WTC11 (cell line): ENCODE data around the gene ID4. TPM values are rescaled to one million over a fixed set of nuclear protein-coding genes. Genes with fewer than 3 reads are reported as not detected.
A peak's percentile ranks its signal among the peaks of the same experiment; 100 is the strongest.

Experiments
- ATAC-seq: fragments of 200-7000 bp; cut with Tn5 transposase; 2 replicates; pipeline ENCODE4 v1.10.0; 2021; ENCODE audit warnings: mild to moderate bottlenecking, moderate library complexity
- CTCF ChIA-PET: fragments of 300-600 bp; sonication (Branson Sonifier 250); formaldehyde crosslinking; loops from one replicate; lab custom pipeline; 2021; ENCODE audit warnings: antibody characterized with exemption; lab: Charles Lee
- POLR2A ChIA-PET: fragments of 350-600 bp; sonication (Branson Sonifier 250); formaldehyde crosslinking; loops from one replicate; lab custom pipeline; 2021; ENCODE audit warnings: antibody characterized with exemption; lab: Charles Lee
- DNase-seq: peaks from one replicate; pipeline ENCODE4 v3.0.0; 2021; ENCODE audit warnings: low spot score
- H3K27ac Mint-ChIP-seq: 2 replicates; pipeline ENCODE4 v1.8.0; 2021; ENCODE audit warnings: mixed read lengths
- H3K27me3 Mint-ChIP-seq: 2 replicates; pipeline ENCODE4 v1.8.0; 2021; ENCODE audit warnings: low read depth, mild to moderate bottlenecking, moderate library complexity, mixed read lengths
- H3K36me3 Mint-ChIP-seq: 2 replicates; pipeline ENCODE4 v1.8.0; 2021; ENCODE audit warnings: mixed read lengths
- H3K4me1 Mint-ChIP-seq: 2 replicates; pipeline ENCODE4 v1.8.0; 2022; ENCODE audit warnings: mixed read lengths
- H3K4me3 Mint-ChIP-seq: 2 replicates; pipeline ENCODE4 v1.8.0; 2021; ENCODE audit warnings: mild to moderate bottlenecking, moderate library complexity, mixed read lengths
- H3K9me3 Mint-ChIP-seq: 2 replicates; pipeline ENCODE4 v1.8.0; 2021; ENCODE audit warnings: mixed read lengths
- CREM ChIP-seq: sonication (generic); formaldehyde crosslinking; IDR thresholded peaks from 2 replicates; pipeline ENCODE4 v1.8.1; 2022; ENCODE audit warnings: mild to moderate bottlenecking, missing genetic modification reagents, moderate library complexity
- ELF4 ChIP-seq: sonication (generic); formaldehyde crosslinking; IDR thresholded peaks from 2 replicates; pipeline ENCODE4 v1.8.1; 2022; ENCODE audit warnings: low read depth, mild to moderate bottlenecking, moderate library complexity, missing genetic modification reagents
- ETV6 ChIP-seq: sonication (generic); formaldehyde crosslinking; IDR thresholded peaks from 2 replicates; pipeline ENCODE4 v1.8.1; 2022; ENCODE audit warnings: mild to moderate bottlenecking, missing genetic modification reagents
- GRHL2 ChIP-seq: fragments of 250-450 bp; sonication (Bioruptor Pico); IDR thresholded peaks from 2 replicates; pipeline ENCODE4 v1.8.0; 2022; ENCODE audit warnings: mild to moderate bottlenecking, moderate library complexity; ENCODE audit not compliant: insufficient replicate concordance, severe bottlenecking
- HMGA2 ChIP-seq: fragments of 250-450 bp; sonication (Bioruptor Pico); IDR thresholded peaks from 2 replicates; pipeline ENCODE4 v1.4.0; 2021; ENCODE audit warnings: mild to moderate bottlenecking, moderate library complexity
- JAZF1 ChIP-seq: fragments of 250-450 bp; sonication (Bioruptor Pico); IDR thresholded peaks from 2 replicates; pipeline ENCODE4 v1.9.0; 2021; ENCODE audit warnings: moderate library complexity, mild to moderate bottlenecking, inconsistent platforms
- MAX ChIP-seq: sonication (generic); formaldehyde crosslinking; IDR thresholded peaks from 2 replicates; pipeline ENCODE4 v1.8.0; 2022; ENCODE audit warnings: mild to moderate bottlenecking, missing genetic modification reagents
- TCF7 ChIP-seq: sonication (generic); formaldehyde crosslinking; IDR thresholded peaks from 2 replicates; pipeline ENCODE4 v1.8.0; 2022; ENCODE audit warnings: mild to moderate bottlenecking, low read depth, missing genetic modification reagents, moderate library complexity
- TEAD1 ChIP-seq: sonication (generic); formaldehyde crosslinking; IDR thresholded peaks from 2 replicates; pipeline ENCODE4 v1.8.0; 2022; ENCODE audit warnings: mild to moderate bottlenecking, missing genetic modification reagents
- TP53 ChIP-seq: sonication (generic); formaldehyde crosslinking; IDR thresholded peaks from 2 replicates; pipeline ENCODE4 v1.8.1; 2023; ENCODE audit warnings: mild to moderate bottlenecking, missing genetic modification reagents
- ZNF532 ChIP-seq: fragments of 250-450 bp; sonication (Bioruptor Pico); IDR thresholded peaks from 2 replicates; pipeline ENCODE4 v1.9.0; 2021; ENCODE audit warnings: mild to moderate bottlenecking, borderline replicate concordance
- total RNA-seq: library from RNA; stranded (reverse); gene quantifications from 3 replicates; pipeline ENCODE4 v1.2.3, GENCODE V29; 2021
- TF ChIP-seq, protein P1 (sequence below): sonication (generic); formaldehyde crosslinking; IDR thresholded peaks from 2 replicates; pipeline ENCODE4 v1.8.1; 2023; ENCODE audit warnings: mild to moderate bottlenecking, missing genetic modification reagents, moderate library complexity
- TF ChIP-seq, protein P2 (sequence below): sonication (generic); formaldehyde crosslinking; IDR thresholded peaks from 2 replicates; pipeline ENCODE4 v1.8.0; 2022; ENCODE audit warnings: missing genetic modification reagents
- TF ChIP-seq, protein P3 (sequence below): sonication (generic); formaldehyde crosslinking; IDR thresholded peaks from 2 replicates; pipeline ENCODE4 v1.8.0; 2022; ENCODE audit warnings: mild to moderate bottlenecking, missing genetic modification reagents
- TF ChIP-seq, protein P4 (sequence below): fragments of 250-450 bp; sonication (Bioruptor Pico); conservative IDR thresholded peaks from 2 replicates; pipeline ENCODE4 v1.9.0; 2021; ENCODE audit warnings: mild to moderate bottlenecking
- TF ChIP-seq, protein P5 (sequence below): sonication (generic); formaldehyde crosslinking; IDR thresholded peaks from 2 replicates; pipeline ENCODE4 v1.8.1; 2022; ENCODE audit warnings: mild to moderate bottlenecking, missing genetic modification reagents, moderate library complexity, borderline replicate concordance

The ID4 gene
- total RNA-seq, 1 experiment from 2014 or later: 4.5 TPM

GRCh38 chr6:19841181-19841580, 4.0 kb downstream of the ID4 start:
- no peaks in the 10 kb centered on the region for H3K9me3 Mint-ChIP-seq
- H3K27ac Mint-ChIP-seq: no peak overlapping the region
- H3K36me3 Mint-ChIP-seq: no peaks in the 10 kb centered on the region
- ATAC-seq (no peak), DNase-seq (no peak)
- H3K27me3 Mint-ChIP-seq: peaks cover 26% of the 10 kb centered on the region
- TF ChIP-seq TEAD1 (CRISPR knock-in tag): no peak
- TF ChIP-seq HMGA2 (CRISPR knock-in tag): 0 out of 2 replicates have a peak, but pooled peaks have one; percentile 4
- TF ChIP-seq, all 79 proteins: peak for 1
- Mint-ChIP-seq H3K4me3 (no peak overlapping the region), H3K4me1 (peaks cover 47% of the 10 kb centered on the region)
- CTCF ChIA-PET: no interaction called here
- POLR2A ChIA-PET: no interaction called here

DNA sequence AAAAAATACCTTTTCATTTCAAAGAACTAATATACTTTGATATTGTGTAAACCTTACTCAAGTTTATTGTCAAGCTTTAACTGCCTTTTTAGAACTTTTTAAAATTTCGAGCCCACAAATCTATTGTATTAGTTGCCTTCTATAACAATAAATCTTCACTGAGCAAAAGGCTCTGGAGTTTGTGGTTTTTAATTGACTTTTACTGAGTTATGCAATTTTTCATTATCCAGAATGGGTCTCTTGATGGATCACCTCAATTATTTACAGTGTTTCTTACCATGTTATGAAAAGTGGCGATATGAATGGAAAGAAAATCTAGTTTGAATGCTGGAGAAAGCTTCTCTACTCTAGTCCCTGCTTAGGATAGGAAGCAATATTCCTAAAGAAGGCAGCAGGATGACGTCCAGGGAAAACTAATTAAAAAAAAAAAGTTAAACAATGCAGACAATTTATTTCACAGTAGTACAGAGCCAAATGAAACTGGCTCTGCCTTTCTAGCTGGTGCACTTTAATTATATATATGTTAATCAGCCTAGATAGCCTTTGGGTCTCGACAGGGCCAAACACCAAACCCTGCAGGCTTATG, 5.0 kb downstream of the ID4 start:
- ATAC-seq (no peak), DNase-seq (no peak)
- Mint-ChIP-seq H3K27ac (no peak overlapping the region; the same call in 1 of the 2 replicates), H3K27me3 (peaks cover 20% of the 10 kb centered on the region), H3K4me1 (peaks cover 47% of the 10 kb centered on the region), H3K9me3 (no peaks in the 10 kb centered on the region), H3K36me3 (no peaks in the 10 kb centered on the region), H3K4me3 (no peak overlapping the region)
- CTCF ChIA-PET: no interaction called here
- TF ChIP-seq MAX (CRISPR knock-in tag) (no peak), CREM (CRISPR knock-in tag) (no peak)
- POLR2A ChIA-PET: no interaction called here

DNA sequence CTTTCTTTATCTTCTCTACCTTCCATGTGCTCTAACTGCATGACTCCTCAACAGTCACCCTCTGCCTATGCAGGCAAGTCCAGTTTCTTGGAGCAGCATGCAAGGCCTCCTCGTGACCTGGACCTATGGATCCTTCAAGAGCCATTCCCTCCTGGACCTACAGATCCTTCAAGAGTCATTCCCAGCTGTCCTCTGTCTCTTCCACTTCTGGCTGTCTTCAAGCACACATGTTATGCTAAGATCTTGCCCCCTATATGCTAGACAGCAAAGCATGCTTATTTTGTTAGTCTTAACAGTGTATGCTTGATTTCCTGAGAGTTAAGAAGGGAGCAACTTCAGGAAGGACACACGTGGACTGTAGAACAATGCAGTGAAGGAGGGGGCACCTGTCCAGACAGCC, 7.5 kb downstream of the ID4 start:
- no peak for DNase-seq
- ChIA-PET POLR2A (no interaction called here), CTCF (no interaction called here)
- peaks cover 41% of the 10 kb centered on the region for H3K4me1 Mint-ChIP-seq
- no peaks in the 10 kb centered on the region for H3K9me3 Mint-ChIP-seq
- H3K27ac Mint-ChIP-seq: no peak overlapping the region
- no peak overlapping the region for H3K4me3 Mint-ChIP-seq
- no peaks in the 10 kb centered on the region for H3K36me3 Mint-ChIP-seq
- H3K27me3 Mint-ChIP-seq: peaks cover 10% of the 10 kb centered on the region
- no peak for ATAC-seq
- TF ChIP-seq TCF7 (CRISPR knock-in tag) (no peak), HMGA2 (CRISPR knock-in tag) (no peak), ETV6 (CRISPR knock-in tag) (no peak), ELF4 (CRISPR knock-in tag) (no peak), ZNF532 (CRISPR knock-in tag) (no peak), GRHL2 (CRISPR knock-in tag) (no peak), TP53 (CRISPR knock-in tag) (no peak), JAZF1 (CRISPR knock-in tag) (no peak)
- TF ChIP-seq, protein P1, sequence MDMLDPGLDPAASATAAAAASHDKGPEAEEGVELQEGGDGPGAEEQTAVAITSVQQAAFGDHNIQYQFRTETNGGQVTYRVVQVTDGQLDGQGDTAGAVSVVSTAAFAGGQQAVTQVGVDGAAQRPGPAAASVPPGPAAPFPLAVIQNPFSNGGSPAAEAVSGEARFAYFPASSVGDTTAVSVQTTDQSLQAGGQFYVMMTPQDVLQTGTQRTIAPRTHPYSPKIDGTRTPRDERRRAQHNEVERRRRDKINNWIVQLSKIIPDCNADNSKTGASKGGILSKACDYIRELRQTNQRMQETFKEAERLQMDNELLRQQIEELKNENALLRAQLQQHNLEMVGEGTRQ: no peak
- TF ChIP-seq, protein P2, sequence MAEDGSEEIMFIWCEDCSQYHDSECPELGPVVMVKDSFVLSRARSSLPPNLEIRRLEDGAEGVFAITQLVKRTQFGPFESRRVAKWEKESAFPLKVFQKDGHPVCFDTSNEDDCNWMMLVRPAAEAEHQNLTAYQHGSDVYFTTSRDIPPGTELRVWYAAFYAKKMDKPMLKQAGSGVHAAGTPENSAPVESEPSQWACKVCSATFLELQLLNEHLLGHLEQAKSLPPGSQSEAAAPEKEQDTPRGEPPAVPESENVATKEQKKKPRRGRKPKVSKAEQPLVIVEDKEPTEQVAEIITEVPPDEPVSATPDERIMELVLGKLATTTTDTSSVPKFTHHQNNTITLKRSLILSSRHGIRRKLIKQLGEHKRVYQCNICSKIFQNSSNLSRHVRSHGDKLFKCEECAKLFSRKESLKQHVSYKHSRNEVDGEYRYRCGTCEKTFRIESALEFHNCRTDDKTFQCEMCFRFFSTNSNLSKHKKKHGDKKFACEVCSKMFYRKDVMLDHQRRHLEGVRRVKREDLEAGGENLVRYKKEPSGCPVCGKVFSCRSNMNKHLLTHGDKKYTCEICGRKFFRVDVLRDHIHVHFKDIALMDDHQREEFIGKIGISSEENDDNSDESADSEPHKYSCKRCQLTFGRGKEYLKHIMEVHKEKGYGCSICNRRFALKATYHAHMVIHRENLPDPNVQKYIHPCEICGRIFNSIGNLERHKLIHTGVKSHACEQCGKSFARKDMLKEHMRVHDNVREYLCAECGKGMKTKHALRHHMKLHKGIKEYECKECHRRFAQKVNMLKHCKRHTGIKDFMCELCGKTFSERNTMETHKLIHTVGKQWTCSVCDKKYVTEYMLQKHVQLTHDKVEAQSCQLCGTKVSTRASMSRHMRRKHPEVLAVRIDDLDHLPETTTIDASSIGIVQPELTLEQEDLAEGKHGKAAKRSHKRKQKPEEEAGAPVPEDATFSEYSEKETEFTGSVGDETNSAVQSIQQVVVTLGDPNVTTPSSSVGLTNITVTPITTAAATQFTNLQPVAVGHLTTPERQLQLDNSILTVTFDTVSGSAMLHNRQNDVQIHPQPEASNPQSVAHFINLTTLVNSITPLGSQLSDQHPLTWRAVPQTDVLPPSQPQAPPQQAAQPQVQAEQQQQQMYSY (CRISPR knock-in tag): no peak
- TF ChIP-seq, protein P3, sequence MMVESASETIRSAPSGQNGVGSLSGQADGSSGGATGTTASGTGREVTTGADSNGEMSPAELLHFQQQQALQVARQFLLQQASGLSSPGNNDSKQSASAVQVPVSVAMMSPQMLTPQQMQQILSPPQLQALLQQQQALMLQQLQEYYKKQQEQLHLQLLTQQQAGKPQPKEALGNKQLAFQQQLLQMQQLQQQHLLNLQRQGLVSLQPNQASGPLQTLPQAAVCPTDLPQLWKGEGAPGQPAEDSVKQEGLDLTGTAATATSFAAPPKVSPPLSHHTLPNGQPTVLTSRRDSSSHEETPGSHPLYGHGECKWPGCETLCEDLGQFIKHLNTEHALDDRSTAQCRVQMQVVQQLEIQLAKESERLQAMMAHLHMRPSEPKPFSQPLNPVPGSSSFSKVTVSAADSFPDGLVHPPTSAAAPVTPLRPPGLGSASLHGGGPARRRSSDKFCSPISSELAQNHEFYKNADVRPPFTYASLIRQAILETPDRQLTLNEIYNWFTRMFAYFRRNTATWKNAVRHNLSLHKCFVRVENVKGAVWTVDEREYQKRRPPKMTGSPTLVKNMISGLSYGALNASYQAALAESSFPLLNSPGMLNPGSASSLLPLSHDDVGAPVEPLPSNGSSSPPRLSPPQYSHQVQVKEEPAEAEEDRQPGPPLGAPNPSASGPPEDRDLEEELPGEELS (CRISPR knock-in tag): no peak
- TF ChIP-seq, protein P4, sequence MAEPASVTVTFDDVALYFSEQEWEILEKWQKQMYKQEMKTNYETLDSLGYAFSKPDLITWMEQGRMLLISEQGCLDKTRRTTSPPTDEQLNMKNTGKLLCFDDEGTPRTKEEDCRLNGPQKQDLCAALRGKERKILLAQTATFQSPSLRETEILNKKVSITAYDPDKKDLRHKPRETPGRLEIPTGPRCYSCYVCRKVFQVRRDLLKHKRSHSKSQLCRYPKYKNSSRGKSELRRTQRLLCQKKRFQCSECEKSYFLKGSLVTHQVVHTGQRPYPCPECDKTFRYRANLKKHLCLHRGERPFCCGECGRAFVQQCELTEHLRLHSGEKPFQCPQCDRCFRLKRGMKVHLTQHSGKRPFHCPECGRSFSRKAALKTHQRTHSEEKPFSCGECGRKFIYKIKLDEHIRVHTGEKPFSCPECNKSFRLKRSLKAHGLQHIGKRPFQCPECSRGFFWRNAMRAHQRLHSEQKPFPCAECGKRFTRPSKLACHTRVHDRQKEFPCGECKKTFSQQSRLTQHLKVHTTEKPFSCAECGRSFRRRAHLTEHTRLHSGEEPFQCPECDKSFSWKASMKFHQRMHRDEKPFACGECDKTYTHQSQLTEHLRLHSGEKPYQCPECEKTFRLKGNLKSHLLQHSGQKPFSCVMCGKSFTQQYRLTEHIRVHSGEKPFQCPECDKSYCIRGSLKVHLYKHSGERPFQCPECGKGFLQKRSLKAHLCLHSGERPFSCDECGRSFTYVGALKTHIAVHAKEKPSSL: no peak
- TF ChIP-seq, protein P5, sequence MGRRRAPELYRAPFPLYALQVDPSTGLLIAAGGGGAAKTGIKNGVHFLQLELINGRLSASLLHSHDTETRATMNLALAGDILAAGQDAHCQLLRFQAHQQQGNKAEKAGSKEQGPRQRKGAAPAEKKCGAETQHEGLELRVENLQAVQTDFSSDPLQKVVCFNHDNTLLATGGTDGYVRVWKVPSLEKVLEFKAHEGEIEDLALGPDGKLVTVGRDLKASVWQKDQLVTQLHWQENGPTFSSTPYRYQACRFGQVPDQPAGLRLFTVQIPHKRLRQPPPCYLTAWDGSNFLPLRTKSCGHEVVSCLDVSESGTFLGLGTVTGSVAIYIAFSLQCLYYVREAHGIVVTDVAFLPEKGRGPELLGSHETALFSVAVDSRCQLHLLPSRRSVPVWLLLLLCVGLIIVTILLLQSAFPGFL: no peak
